ENCODE measurements around the gene ATG4D.

DNA sequence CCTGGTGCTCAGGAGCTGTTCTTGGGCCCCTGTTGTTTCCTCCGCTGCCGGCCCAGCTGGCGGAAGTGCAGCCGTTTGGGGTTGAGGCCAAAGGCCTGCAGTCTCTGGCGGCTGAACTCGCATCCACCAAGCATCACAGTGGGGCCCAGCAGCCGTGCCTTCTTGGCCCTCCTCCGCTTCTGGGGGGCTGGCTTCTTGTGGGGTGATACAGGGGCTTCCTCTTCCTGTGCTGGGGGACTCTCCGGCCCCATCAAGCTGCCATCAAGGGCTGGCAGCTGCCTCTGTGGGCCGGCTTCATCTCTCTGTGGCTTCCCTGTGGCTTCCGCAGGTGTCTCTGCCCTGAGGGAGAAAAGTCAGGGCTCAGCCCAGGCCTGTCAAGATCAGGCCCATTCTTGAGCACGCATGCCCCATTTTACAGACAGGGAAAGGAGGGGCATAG is 10.3 kb downstream of the ATG4D start:
- TF ChIP-seq POLR2A (IDR thresholded peaks at IDR 0.05): no peak
- no peak for TF ChIP-seq CTCF (IDR thresholded peaks at IDR 0.05)
